Central memory CD8-positive, alpha-beta T cell (primary cell): ENCODE results near the gene WARS2.

Experiments used
- ATAC-seq: fragments of 150-1000 bp; cut with Tn5 transposase; replicated peaks from 2 replicates; pipeline ENCODE4 v1.10.0; 2022; ENCODE audit warnings: mild to moderate bottlenecking, moderate FRiP score, moderate number of reproducible peaks; ENCODE audit not compliant: poor library complexity, severe bottlenecking; ENCODE audit errors: extremely low read depth
- DNase-seq, 2 donors: peaks; one replicate each; pipeline ENCODE4 v3.0.0; 2021; ENCODE audit warnings: low spot score in 2 of 2
- H3K27ac Mint-ChIP-seq: one replicate; pipeline ENCODE4 v1.8.0; 2022; ENCODE audit warnings: low read depth, mild to moderate bottlenecking, moderate library complexity, mixed read lengths
- H3K27me3 Mint-ChIP-seq: one replicate; pipeline ENCODE4 v1.8.0; 2022; ENCODE audit warnings: mixed read lengths
- H3K36me3 Mint-ChIP-seq: one replicate; pipeline ENCODE4 v1.8.0; 2022; ENCODE audit warnings: mild to moderate bottlenecking, moderate library complexity, mixed read lengths; ENCODE audit not compliant: insufficient read depth
- H3K4me1 Mint-ChIP-seq: one replicate; pipeline ENCODE4 v1.8.0; 2022; ENCODE audit warnings: mixed read lengths
- H3K4me3 Mint-ChIP-seq: one replicate; pipeline ENCODE4 v1.8.0; 2022; ENCODE audit warnings: mild to moderate bottlenecking, moderate library complexity, mixed read lengths
- H3K9me3 Mint-ChIP-seq: one replicate; pipeline ENCODE4 v1.8.0; 2022; ENCODE audit warnings: mixed read lengths

WARS2 gene

GRCh38 chr1:118986555-118987467 is 153.6 kb downstream of the WARS2 start:
- ATAC-seq (no peak), DNase-seq (no peak)
- H3K27me3 Mint-ChIP-seq, result peaks cover 98% of the 10 kb centered on the region
- H3K4me1 Mint-ChIP-seq, result no peaks in the 10 kb centered on the region
- H3K36me3 Mint-ChIP-seq, result peaks cover 6% of the 10 kb centered on the region
- H3K27ac Mint-ChIP-seq, result no peak overlapping the region
- no peaks in the 10 kb centered on the region for H3K9me3 Mint-ChIP-seq
- peak overlapping the region; percentile 51 for H3K4me3 Mint-ChIP-seq

- Mint-ChIP-seq H3K36me3 (peaks cover 6% of the 10 kb centered on the region), H3K9me3 (no peaks in the 10 kb centered on the region), H3K27me3 (peaks cover 98% of the 10 kb centered on the region), H3K4me3 (no peak overlapping the region), H3K27ac (no peak overlapping the region), H3K4me1 (no peaks in the 10 kb centered on the region)
- DNase-seq (no peak), ATAC-seq (no peak)
Measured at GRCh38 chr1:118985640-118986554, 154.6 kb downstream of the WARS2 start.

GRCh38 chr1:118984722-118985639 is 155.5 kb downstream of the WARS2 start:
- peaks cover 5% of the 10 kb centered on the region for H3K36me3 Mint-ChIP-seq
- H3K4me1 Mint-ChIP-seq, result no peaks in the 10 kb centered on the region
- ATAC-seq, result no peak
- H3K9me3 Mint-ChIP-seq, result no peaks in the 10 kb centered on the region
- H3K27ac Mint-ChIP-seq, result no peak overlapping the region
- H3K4me3 Mint-ChIP-seq, result no peak overlapping the region
- peaks cover 98% of the 10 kb centered on the region for H3K27me3 Mint-ChIP-seq
- DNase-seq, result no peak

- H3K27me3 Mint-ChIP-seq, result peaks cover 98% of the 10 kb centered on the region
- no peak overlapping the region for H3K27ac Mint-ChIP-seq
- ATAC-seq, result no peak
- no peaks in the 10 kb centered on the region for H3K4me1 Mint-ChIP-seq
- no peaks in the 10 kb centered on the region for H3K9me3 Mint-ChIP-seq
- no peak overlapping the region for H3K4me3 Mint-ChIP-seq
- DNase-seq, result no peak
- H3K36me3 Mint-ChIP-seq, result peaks cover 5% of the 10 kb centered on the region
Measured at GRCh38 chr1:118984086-118984721, 156.2 kb downstream of the WARS2 start.

- H3K27ac Mint-ChIP-seq, result no peak overlapping the region
- H3K4me3 Mint-ChIP-seq, result no peak overlapping the region
Measured at GRCh38 chr1:118983558-118984041, 156.9 kb downstream of the WARS2 start.

GRCh38 chr1:118982821-118983557 is 157.5 kb downstream of the WARS2 start:
- H3K4me1 Mint-ChIP-seq, result no peaks in the 10 kb centered on the region
- peaks cover 98% of the 10 kb centered on the region for H3K27me3 Mint-ChIP-seq
- H3K36me3 Mint-ChIP-seq, result peaks cover 5% of the 10 kb centered on the region
- ATAC-seq (no peak), DNase-seq (no peak)
- no peak overlapping the region for H3K27ac Mint-ChIP-seq
- no peaks in the 10 kb centered on the region for H3K9me3 Mint-ChIP-seq
- no peak overlapping the region for H3K4me3 Mint-ChIP-seq

More at GRCh38 chr1:118983558-118984041, 156.9 kb downstream of the WARS2 start:
- ATAC-seq (no peak), DNase-seq (no peak)
- no peaks in the 10 kb centered on the region for H3K4me1 Mint-ChIP-seq
- peaks cover 5% of the 10 kb centered on the region for H3K36me3 Mint-ChIP-seq
- H3K9me3 Mint-ChIP-seq, result no peaks in the 10 kb centered on the region
- peaks cover 98% of the 10 kb centered on the region for H3K27me3 Mint-ChIP-seq

GRCh38 chr1:118982266-118982665 is 158.2 kb downstream of the WARS2 start:
- no peaks in the 10 kb centered on the region for H3K9me3 Mint-ChIP-seq
- H3K36me3 Mint-ChIP-seq, result peaks cover 5% of the 10 kb centered on the region
- H3K27me3 Mint-ChIP-seq, result peaks cover 98% of the 10 kb centered on the region
- ATAC-seq (no peak), DNase-seq (no peak)
- no peaks in the 10 kb centered on the region for H3K4me1 Mint-ChIP-seq
- no peak overlapping the region for H3K27ac Mint-ChIP-seq
- no peak overlapping the region for H3K4me3 Mint-ChIP-seq

- H3K4me3 Mint-ChIP-seq, result no peak overlapping the region
- peaks cover 96% of the 10 kb centered on the region for H3K27me3 Mint-ChIP-seq
Measured at GRCh38 chr1:118981436-118981835, 159.0 kb downstream of the WARS2 start.

More at GRCh38 chr1:118981436-118981835, 159.0 kb downstream of the WARS2 start:
- Mint-ChIP-seq H3K9me3 (no peaks in the 10 kb centered on the region), H3K4me1 (no peaks in the 10 kb centered on the region), H3K36me3 (peaks cover 5% of the 10 kb centered on the region), H3K27ac (no peak overlapping the region)
- ATAC-seq (no peak), DNase-seq (no peak)
